Measurements from ENCODE around the gene CEP112. TPM values are rescaled to one million over a fixed set of nuclear protein-coding genes. Genes with fewer than 3 reads are reported as not detected.

The CEP112 gene
- total RNA-seq, 1 donor from 2014 or later: 20.7 TPM

DNA sequence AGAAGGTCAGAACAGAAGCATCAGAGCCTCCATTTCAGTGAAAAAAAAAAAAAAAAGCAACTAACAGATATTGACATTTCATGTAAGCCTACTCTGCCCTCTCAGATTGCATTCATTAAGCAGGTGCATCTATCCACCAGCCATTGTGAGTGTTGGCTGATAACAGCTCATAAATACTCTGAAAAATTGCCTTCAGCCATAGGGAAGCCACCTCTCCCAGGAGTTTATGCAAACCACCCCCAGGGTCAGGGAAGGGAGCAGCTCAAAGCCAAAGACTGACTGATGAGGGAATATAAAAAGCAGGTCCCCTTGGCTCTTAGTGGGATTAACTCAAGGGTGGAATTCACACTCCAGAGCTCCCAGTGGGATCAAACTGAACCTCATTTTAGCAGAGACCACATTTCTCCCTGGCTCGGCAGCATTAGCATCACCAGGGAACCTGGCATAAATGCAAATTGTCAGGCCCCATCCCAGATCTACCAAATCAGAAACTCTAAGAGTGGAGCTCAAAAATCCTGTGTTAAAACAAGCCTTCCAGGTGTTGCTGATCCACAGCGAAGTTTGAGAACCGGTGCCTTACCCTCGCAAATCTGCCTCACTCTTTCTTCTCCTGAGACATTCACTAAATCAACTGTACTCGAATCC is 23.1 kb upstream of the CEP112 start:
- no peak for DNase-seq
- no peak for ATAC-seq (ENCODE audit: poor library complexity)
- intact Hi-C loops (cut with DNase I): no loop called here

DNA sequence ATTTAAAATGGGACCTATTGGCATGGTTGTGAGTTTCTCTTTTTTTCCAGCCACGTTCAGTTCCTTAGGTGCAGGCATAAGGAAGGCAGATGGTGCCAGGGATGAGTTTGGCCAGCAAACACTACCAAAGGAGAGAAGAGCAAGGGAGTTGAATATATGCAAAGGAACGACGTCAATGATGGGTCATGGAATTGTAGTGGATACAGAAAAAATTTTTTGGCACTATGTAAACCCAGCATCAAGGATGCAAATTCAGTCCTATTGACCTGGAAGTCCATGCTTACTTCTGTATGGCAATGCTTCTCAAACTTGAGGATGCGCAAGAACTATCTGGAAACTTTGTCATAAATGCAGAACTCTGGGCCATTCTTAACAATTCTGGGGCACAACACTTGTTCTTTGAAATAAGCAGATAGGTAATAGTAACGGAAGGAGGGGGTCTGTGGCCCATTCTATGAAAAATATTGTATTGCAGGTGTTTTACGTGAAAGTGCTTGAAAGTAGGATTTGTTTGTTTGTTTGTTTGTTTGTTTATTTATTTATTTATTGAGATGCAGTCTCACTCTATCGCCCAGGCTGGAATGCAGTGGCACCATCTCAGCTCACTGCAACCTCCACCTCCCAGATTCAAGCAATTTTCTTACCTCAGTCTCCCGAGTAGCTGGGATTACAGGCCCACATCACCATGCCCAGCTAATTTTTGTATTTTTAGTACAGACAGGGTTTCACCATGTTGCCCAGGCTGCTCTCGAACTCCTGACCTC is 19.3 kb upstream of the CEP112 start:
- no peak for ATAC-seq (ENCODE audit: poor library complexity)
- DNase-seq: no peak
- intact Hi-C loops (cut with DNase I): no loop called here

DNA sequence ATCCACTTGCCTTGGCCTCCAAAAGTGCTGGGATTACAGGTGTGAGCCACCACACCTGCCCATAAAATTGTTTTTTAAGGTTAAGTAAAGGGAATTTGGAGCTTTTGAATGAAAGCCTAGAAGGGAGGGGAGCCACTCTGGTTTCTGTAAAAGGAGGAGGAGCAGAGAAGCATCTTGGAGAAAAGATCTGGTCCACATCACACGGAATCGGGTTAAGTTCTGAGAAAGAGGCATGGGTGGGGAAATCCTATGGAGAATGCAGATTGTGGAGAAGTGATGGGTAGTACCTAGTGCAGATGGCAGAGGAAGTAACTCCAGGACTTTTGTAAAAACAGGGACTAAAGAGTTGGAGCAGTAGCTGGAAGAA is 18.3 kb upstream of the CEP112 start:
- no peak for ATAC-seq (ENCODE audit: poor library complexity)
- intact Hi-C loops (cut with DNase I): no loop called here
- no peak for DNase-seq

GRCh38 chr17:66207936-66208335 is 16.0 kb upstream of the CEP112 start:
- ATAC-seq (ENCODE audit: poor library complexity) (peak; percentile 85), DNase-seq (no peak)
- intact Hi-C loops (cut with DNase I): no loop called here

DNA sequence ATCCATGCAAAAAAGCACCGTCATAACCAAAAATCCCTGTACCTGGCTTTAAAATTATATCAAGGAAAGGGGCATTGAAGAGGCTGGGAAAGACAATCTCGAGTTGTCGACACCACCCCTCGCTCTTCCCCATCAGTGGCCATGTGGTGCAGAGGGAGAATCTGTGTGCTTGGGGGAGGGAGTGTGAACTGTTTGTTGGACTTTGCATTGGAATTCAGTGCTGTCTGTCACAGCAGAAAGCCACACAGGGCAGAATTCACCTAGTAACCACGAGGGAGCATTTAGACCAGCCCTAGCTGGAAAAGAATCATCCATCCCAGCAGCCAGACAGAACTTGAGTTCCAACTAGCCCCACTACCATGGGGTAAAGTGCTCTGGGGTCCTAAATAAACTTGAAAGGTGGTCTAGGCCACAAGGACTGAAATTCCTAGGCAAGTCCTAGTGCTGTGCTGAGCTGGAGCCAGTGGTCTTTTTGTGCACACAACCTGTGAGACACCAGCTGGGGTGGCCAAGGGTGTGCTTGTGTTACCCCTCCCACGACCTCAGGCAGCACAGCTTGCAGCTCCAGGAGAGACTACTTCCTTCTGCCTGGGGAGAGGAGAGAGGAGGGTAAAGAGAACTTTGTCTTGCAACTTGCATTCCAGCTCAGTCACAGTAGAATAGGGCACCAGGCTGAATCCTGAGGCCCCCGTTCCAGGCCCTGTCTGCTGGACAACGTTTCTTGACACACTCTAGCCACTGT is 11.5 kb upstream of the CEP112 start:
- DNase-seq: no peak
- intact Hi-C loops (cut with DNase I): no loop called here
- ATAC-seq (ENCODE audit: poor library complexity): no peak

DNA sequence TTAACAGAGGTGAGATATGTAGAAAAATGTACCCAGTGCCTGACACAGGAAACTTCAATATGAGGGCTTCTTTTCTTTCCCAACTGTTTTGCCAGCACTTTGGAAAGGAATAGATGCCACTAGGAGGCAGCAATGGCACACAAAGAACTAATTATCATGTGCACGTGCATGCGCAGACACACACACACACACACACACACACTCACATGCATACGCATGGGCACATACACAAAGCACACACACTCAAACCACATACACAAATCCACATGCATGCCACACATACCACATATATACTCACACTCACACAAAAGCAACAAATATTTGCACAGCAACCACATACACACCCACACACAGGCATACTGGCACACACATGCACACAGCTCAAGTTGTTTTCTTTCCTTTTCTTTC is 8.8 kb upstream of the CEP112 start:
- intact Hi-C loops (cut with DNase I): no loop called here
- no peak for DNase-seq
- ATAC-seq (ENCODE audit: poor library complexity): peak; percentile 60

DNA sequence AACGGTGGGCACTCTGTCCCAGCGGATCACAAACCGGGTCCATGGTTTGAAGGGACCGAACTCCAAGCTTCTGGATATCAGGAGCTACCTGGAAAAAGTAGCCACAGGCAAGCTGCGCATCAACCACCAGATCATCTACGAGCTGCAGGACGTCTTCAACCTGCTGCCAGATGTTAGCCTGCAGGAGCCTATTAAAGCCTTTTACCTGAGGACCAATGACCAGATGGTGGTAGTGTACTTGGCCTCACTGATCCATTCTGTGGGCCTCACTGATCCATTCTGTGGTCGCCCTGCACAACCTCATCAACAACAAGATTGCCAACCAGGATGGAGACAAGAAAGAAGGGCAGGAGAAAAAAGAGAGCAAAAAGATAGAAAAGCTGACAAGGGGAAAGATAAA is 6.3 kb upstream of the CEP112 start:
- ATAC-seq (ENCODE audit: poor library complexity) (no peak), DNase-seq (no peak)
- intact Hi-C loops (cut with DNase I): no loop called here

DNA sequence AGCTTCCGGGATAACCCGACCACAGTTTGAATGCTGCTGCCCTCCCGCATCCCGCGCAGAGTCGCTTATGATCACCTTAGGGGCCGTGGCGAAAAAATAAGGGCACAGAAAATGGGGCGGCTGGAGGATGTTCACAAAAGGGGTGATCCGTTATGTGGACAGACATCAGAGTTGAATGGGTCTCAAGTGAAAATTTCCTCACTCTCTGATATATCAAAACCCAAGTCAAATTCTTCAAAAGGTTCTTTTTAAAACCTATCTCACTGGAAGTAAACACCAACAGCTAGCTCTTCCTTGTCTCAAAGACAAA is 400 bp upstream of the CEP112 start:
- ATAC-seq (ENCODE audit: poor library complexity): no peak
- intact Hi-C loops (cut with DNase I): no loop called here

DNA sequence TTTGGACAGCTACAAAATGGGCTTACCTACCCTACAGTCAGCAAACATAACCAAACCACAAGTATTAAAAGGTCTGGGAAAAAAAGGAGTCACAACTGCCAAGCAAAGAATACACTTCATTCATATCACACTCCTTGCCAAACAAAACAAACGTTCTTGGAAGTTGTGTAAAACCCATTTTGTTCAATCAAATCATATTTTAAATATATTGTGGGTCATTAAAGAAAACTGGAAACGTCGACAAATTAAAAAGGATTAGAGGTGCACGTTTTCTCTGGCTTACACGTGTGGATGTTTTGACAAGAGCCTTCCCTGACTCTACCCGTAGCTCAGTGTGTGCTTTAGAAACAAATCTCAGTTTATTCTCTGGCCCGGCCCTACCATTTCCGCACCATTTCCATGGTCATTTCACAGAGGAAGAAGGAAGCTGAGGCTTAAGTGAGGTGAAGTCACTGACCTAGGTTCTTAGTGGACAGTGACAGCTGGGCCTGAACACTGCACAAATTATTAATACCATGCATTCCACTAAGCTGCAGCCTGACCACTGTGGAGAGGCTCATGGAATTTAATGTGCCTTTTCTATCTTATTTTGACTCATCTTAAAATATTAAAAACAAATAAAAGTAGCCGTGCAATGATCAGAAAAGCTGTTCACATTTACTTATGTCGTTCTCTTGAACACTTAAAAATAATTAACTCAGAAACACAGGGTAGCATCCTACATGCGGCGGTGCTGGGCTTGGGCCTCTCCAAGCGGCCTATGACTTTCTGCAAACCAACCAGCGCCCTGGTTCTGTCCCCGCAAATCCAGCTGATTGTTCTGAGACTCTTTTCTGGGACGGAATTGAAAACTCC is 968 bp downstream of the CEP112 start:
- intact Hi-C loops (cut with DNase I): no loop called here

More for the DNA sequence above, 400 bp upstream of the CEP112 start:
- no peak for DNase-seq

DNA sequence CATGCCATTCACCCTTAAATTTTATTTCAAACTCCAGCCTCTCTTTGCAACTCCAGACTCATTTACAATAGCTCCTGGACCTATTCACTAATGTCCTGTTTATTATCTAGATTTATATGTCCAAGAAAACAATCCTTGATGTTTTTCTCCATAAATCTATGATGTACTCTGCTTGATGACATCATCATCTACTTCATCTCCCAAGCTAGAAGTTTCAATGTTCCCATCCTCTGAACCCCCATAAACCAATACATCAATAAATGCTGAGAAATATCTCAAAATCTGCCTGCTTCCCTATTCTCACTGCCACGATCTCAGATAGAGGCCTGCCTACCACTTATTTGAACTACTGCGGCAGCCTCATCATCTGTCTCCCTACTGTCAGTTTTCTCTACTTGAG is 4.2 kb downstream of the CEP112 start:
- intact Hi-C loops (cut with DNase I): no loop called here
- no peak for ATAC-seq (ENCODE audit: poor library complexity)
- DNase-seq: no peak

More for the DNA sequence above, 968 bp downstream of the CEP112 start:
- DNase-seq (no peak), ATAC-seq (ENCODE audit: poor library complexity) (peak; percentile 42)

GRCh38 chr17:66185862-66186261 is 6.1 kb downstream of the CEP112 start:
- ATAC-seq (ENCODE audit: poor library complexity): no peak
- intact Hi-C loops (cut with DNase I): no loop called here
- DNase-seq: no peak

- ATAC-seq (ENCODE audit: poor library complexity) (no peak), DNase-seq (no peak)
- intact Hi-C loops (cut with DNase I): no loop called here
These were observed 7.5 kb downstream of the CEP112 start for GRCh38 chr17:66184392-66184791.

DNA sequence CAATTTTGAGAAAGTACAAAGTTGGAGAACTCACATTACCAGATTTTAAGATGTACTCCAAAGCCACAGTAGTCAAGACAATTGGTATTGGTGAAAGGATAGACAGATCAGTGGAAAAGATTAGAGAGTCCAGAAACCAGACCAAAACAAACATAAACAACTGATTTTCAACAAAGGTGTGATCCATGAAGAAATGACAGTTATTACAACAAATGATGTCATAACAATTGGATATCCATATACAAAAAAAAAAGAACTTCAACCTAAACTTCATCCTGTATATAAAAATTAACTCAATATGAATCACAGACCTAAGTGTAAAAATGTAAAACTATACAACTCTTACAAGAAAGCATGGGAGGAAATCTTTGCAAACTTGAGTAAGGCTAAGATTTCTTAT is 8.4 kb downstream of the CEP112 start:
- no peak for DNase-seq
- intact Hi-C loops (cut with DNase I): no loop called here
- ATAC-seq (ENCODE audit: poor library complexity): no peak

GRCh38 chr17:66178642-66179041 is 13.3 kb downstream of the CEP112 start:
- ATAC-seq (ENCODE audit: poor library complexity) (no peak), DNase-seq (no peak)
- intact Hi-C loops (cut with DNase I): loop anchor here (10.0 kb wide), 1 partner anchor 614 kb away; the partner anchor contains the start of gene AXIN2

DNA sequence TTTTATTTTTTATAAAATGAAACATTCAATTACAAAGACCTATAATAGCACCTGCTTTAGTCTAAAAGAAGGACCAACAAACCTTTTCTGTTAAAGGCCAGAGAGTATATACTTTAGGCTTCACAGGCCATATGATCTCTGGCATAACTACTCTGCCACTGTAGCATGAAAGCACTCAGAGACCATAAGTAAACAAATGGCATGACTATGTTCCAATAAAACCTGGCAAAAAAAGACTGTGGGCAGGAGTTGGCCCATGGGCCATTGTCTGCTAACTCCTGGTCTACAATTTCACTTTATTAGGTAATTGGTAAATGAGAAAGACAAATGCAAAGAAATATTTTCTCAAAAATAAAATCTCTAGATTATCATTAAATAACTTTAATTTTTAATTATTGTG is 14.9 kb downstream of the CEP112 start:
- DNase-seq (no peak), ATAC-seq (ENCODE audit: poor library complexity) (no peak)
- intact Hi-C loops (cut with DNase I): loop anchor here (10.0 kb wide), 1 partner anchor 612 kb away; the partner anchor contains the start of gene AXIN2

- intact Hi-C loops (cut with DNase I): loop anchor here (10.0 kb wide), 1 partner anchor 611 kb away; the partner anchor contains the start of gene AXIN2
- no peak for DNase-seq
- no peak for ATAC-seq (ENCODE audit: poor library complexity)
These were observed 16.0 kb downstream of the CEP112 start for GRCh38 chr17:66175892-66176291.

GRCh38 chr17:66172691-66173223 is 19.2 kb downstream of the CEP112 start:
- no peak for ATAC-seq (ENCODE audit: poor library complexity)
- DNase-seq: no peak
- intact Hi-C loops (cut with DNase I): loop anchor here (10.0 kb wide), 1 partner anchor 608 kb away; the partner anchor contains the start of gene AXIN2

GRCh38 chr17:66172144-66172543 is 19.8 kb downstream of the CEP112 start:
- intact Hi-C loops (cut with DNase I): loop anchor here (10.0 kb wide), 1 partner anchor 607 kb away; the partner anchor contains the start of gene AXIN2
- ATAC-seq (ENCODE audit: poor library complexity) (peak; percentile 44), DNase-seq (no peak)
